GM21423 (cell line): ENCODE results near the gene HYI.

Source experiments
- ATAC-seq: cut with Tn5 transposase; IDR thresholded peaks from one replicate; pipeline ENCODE4 v1.9.1; 2021; ENCODE audit warnings: mild to moderate bottlenecking, moderate library complexity; ENCODE audit not compliant: unreplicated experiment

The HYI gene

DNA sequence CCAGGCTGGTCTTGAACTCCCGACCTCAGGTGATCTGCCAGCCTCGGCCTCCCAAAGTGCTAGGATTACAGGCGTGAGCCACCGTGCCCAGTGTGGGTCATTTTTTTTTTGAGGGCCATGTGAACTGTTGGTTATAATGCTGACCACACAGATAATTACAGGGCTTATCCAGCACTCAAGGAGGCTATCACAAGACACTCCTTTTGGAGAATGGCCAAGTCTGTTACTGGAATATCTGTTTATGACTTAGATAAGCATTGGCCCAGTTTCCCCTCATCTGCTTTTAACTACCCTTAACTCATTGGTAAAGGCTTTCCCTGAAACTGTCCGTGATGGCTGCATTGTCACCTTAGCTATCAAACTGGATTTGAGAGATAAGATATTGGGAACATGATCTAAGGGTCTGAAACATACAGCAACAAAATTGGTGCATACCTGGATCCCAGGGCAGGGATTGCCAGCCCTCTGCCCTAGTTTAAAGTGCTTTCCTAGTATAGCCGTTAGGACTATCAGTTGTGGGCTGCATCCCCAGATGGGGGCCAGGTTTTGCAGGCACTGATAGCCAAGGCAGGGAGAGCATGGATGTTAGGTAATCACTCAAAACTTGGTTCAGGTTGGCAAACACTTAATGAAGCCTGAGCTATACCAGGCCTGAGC lies 48.4 kb downstream of the HYI start:
- ATAC-seq, result no peak

DNA sequence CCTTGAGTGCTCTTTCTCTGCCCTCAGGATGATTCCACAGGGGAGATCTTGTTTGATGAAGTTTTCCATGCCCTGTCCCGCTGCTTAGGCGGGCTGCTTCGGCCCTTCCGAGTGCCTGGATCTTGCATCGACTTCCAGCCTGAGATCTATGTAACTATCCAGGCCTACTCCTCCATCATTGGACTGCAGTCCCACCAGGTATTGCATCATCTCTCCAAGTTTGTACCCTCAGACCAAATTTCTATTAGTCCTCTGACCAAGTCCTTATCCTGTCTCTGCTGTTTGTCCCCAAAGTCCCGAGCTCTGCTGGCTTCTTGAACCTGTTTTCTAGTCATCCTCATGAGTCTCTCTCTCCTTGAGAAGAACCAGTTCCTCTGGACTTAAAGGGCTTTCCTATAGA lies 49.4 kb downstream of the HYI start:
- ATAC-seq, result no peak

DNA sequence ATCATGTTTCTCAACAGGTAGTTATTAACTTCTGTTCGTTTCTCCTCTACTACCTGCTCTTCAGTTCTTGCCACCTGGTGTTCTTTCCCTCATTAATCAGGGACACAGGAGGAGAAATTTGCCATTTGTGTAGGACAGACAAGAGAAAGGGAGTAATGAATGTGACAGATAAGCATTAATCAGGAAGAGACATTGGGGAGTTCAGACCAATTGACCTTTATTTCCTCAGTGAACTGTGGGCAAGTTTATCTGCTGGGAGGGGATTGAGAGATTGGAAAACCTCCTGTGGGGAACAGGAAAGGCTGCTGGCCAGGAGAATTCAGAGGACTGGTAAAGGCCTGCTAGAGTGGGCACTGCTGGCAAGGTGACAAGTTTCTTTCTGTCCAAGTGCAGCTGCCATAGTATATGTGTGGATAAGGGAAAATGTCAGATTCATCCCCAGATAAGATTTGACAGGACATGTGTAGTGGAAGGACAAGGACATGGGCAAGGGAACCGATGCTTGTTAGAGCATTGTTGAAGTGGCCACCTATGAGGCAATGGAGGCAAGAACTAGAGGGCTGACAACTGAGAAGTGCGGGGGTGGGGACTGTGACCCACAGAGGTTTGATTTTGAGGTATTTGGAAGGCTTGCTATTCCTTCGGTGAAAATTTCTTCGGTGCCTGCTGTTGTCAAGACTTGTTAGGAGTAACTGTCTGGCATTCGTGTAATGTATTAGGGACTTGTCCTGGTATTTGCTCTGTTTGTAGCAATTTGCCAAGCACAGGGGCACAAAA lies 51.5 kb downstream of the HYI start:
- no peak for ATAC-seq
